22Rv1 (cell line): ENCODE measurements around the gene ATXN7L3B.

ENCODE experiments used
- H3K27ac ChIP-seq: fragments of 450-650 bp; 2 replicates; pipeline ENCODE4 v1.5.1; 2017
- CTCF ChIP-seq: fragments of 450-650 bp; IDR thresholded peaks from 2 replicates; pipeline ENCODE4 v1.5.1; 2017; ENCODE audit warnings: mild to moderate bottlenecking
- ZFX ChIP-seq: fragments of 450-650 bp; IDR thresholded peaks from 2 replicates; pipeline ENCODE4 v1.6.1; 2017; ENCODE audit warnings: antibody characterized with exemption, borderline replicate concordance

ATXN7L3B gene

DNA sequence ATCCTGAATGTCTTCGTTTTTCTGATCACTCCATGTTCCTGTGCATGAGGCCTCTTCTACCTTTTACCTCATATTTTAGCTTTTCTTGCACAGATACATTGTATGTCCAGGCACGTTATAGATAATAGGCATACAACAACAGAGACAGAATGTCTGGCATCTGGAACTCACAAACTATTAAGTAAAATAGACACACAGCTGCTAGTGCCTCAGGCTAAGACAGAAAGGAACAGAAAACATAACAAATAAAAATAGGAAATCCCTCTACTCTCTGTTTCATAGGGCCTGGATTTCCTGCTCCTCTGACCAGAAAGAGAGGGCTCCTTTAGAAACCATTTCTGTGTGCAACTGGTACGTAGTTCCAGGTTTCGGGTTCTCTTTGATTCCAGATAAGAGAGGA, 48.6 kb downstream of the ATXN7L3B start:
- H3K27ac ChIP-seq, result peak overlapping the region; percentile 52
- TF ChIP-seq CTCF (no peak), ZFX (no peak)
